Measurements from ENCODE around the gene SLC22A1. TPM values are rescaled to one million over a fixed set of nuclear protein-coding genes. Genes with fewer than 3 reads are reported as not detected.

SLC22A1 gene
- total and polyA plus RNA-seq, 11 donors, result 0.10 to 1.4 (median 0.32) TPM; not detected in 4

DNA sequence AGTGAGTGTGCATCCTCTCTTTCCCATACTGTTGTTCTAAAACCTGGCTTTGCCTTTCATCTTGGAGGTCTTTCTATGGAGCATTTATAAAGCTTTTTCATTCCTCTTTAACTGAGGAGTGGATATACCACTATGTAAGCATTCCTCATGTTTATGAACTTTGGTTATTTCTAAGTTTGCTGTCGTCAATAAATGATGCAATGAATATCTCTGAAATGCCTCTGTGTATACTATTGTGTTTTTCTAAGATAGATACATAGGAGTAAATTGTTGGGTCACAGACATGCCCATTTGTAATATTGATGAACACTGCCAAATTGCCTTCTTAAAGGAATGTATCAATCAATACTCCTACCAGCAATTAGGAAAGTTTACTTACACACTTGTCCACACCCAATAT is 83.1 kb downstream of the SLC22A1 start:
- no peaks in the 10 kb centered on the region for H3K36me3 ChIP-seq
- TF ChIP-seq, protein P1, sequence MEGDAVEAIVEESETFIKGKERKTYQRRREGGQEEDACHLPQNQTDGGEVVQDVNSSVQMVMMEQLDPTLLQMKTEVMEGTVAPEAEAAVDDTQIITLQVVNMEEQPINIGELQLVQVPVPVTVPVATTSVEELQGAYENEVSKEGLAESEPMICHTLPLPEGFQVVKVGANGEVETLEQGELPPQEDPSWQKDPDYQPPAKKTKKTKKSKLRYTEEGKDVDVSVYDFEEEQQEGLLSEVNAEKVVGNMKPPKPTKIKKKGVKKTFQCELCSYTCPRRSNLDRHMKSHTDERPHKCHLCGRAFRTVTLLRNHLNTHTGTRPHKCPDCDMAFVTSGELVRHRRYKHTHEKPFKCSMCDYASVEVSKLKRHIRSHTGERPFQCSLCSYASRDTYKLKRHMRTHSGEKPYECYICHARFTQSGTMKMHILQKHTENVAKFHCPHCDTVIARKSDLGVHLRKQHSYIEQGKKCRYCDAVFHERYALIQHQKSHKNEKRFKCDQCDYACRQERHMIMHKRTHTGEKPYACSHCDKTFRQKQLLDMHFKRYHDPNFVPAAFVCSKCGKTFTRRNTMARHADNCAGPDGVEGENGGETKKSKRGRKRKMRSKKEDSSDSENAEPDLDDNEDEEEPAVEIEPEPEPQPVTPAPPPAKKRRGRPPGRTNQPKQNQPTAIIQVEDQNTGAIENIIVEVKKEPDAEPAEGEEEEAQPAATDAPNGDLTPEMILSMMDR (IDR thresholded peaks at IDR 0.05), result no peak
- no peak for TF ChIP-seq POLR2A (IDR thresholded peaks at IDR 0.05)
- H3K27ac ChIP-seq, result no peak overlapping the region
- no peaks in the 10 kb centered on the region for H3K27me3 ChIP-seq
- no peak overlapping the region for H3K4me3 ChIP-seq
- ATAC-seq (no peak), DNase-seq (no peak)
- peaks cover 0 to 11% (median 2%) of the 10 kb centered on the region in 12 donors for H3K9me3 ChIP-seq
- 38 to 88% (median 83%) methylated on average over 1 of the region's 1 CpG for WGBS, 4 donors
- intact Hi-C loops (cut with DNase I), result no loop called here
- H3K4me1 ChIP-seq, result no peaks in the 10 kb centered on the region

DNA sequence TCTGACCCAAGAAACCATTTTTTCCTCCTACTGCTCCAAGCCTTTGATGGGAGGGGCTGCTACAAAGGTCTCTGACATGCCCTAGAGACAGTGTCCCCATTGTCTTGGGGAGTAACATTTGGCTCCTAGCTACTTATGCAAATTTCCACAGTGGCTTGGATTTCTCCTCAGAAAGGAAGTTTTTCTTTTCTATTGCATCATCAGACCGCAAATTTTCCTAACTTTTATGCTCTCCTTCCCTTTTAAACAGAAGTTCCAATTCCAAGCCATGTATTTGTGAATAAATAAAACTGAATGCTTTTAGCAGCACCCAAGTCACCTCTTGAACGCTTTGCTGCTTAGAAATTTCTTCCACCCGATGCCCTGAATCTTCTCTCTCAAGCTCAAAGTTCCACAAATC is 86.0 kb downstream of the SLC22A1 start:
- WGBS, 4 donors, result 64 to 79% (median 70%) methylated on average over 3 of the region's 3 CpGs
- intact Hi-C loops (cut with DNase I), result no loop called here
- DNase-seq (no peak), ATAC-seq (no peak)
- Histone ChIP-seq H3K4me3 (no peak overlapping the region), H3K4me1 (no peaks in the 10 kb centered on the region), H3K36me3 (no peaks in the 10 kb centered on the region), H3K9me3 (peaks cover 0 to 11% (median 2%) of the 10 kb centered on the region in 12 donors), H3K27ac (no peak overlapping the region), H3K27me3 (no peaks in the 10 kb centered on the region)
- TF ChIP-seq POLR2A (IDR thresholded peaks at IDR 0.05), result no peak
- TF ChIP-seq, protein P1 (IDR thresholded peaks at IDR 0.05), result no peak

Other genes starting within 250 kb of the SLC22A1 start
- gene MAS1, start 230.8 kb upstream of the SLC22A1 start, total RNA-seq, result under 1 TPM in 2 of 9 donors, not detected in 7; 0.05 to 0.08 TPM
- not detected for gene MAS1, start 230.8 kb upstream of the SLC22A1 start, polyA plus RNA-seq
- 100 to 1,000 TPM in 2 of 9 donors, 10 to 100 TPM in 7; 49.3 to 111 (median 74.0) TPM for gene IGF2R, start 152.7 kb upstream of the SLC22A1 start, total RNA-seq
- gene IGF2R, start 152.7 kb upstream of the SLC22A1 start, polyA plus RNA-seq, result 10 to 100 TPM; 15.4 to 38.0 TPM
- not detected for gene SLC22A2, start 137.0 kb downstream of the SLC22A1 start, total RNA-seq
- gene SLC22A2, start 137.0 kb downstream of the SLC22A1 start, polyA plus RNA-seq, result not detected
- gene SLC22A3, start 226.6 kb downstream of the SLC22A1 start, total RNA-seq, result 1 to 10 TPM in 4 of 9 donors, under 1 TPM in 5; 0.45 to 3.0 (median 0.75) TPM
- gene SLC22A3, start 226.6 kb downstream of the SLC22A1 start, polyA plus RNA-seq, result under 1 TPM; 0.61 to 0.80 TPM